Hepatocyte (in vitro differentiated cells): ENCODE results near the gene DTD1. TPM values are rescaled to one million over a fixed set of nuclear protein-coding genes. Genes with fewer than 3 reads are reported as not detected.

Source experiments
- DNase-seq: peaks from one replicate; pipeline ENCODE4 v3.0.0-alpha.2; 2016; ENCODE audit warnings: low spot score
- H2AFZ ChIP-seq: fragments of 200-600 bp; sonication (generic); 2 replicates; pipeline ENCODE4 v1.6.0; 2016; ENCODE audit warnings: antibody characterized with exemption, mild to moderate bottlenecking
- H3K27ac ChIP-seq: fragments of 200-600 bp; sonication (generic); 2 replicates; pipeline ENCODE4 v1.5.1; 2016; ENCODE audit warnings: mild to moderate bottlenecking
- H3K27me3 ChIP-seq: fragments of 200-600 bp; sonication (generic); 2 replicates; pipeline ENCODE4 v1.6.1; 2016
- H3K36me3 ChIP-seq: fragments of 200-600 bp; sonication (generic); replicated peaks from 2 replicates; pipeline ENCODE4 v1.5.1; 2016; ENCODE audit warnings: low read depth; ENCODE audit not compliant: insufficient read depth
- H3K4me1 ChIP-seq: fragments of 200-600 bp; sonication (generic); 2 replicates; pipeline ENCODE4 v1.5.1; 2016; ENCODE audit warnings: mild to moderate bottlenecking, moderate library complexity; ENCODE audit not compliant: insufficient read depth
- H3K4me2 ChIP-seq: fragments of 200-600 bp; sonication (generic); 2 replicates; pipeline ENCODE4 v1.6.0; 2016
- H3K4me3 ChIP-seq: fragments of 200-600 bp; sonication (generic); 2 replicates; pipeline ENCODE4 v1.5.1; 2016; ENCODE audit warnings: mild to moderate bottlenecking
- H3K79me2 ChIP-seq: fragments of 200-600 bp; sonication (generic); 2 replicates; pipeline ENCODE4 v1.6.0; 2017; ENCODE audit warnings: mild to moderate bottlenecking
- H3K9me2 ChIP-seq: fragments of 200-600 bp; sonication (generic); replicated peaks from 2 replicates; pipeline ENCODE4 v1.6.0; 2017; ENCODE audit warnings: mild to moderate bottlenecking; ENCODE audit not compliant: insufficient read depth
- H3K9me3 ChIP-seq: fragments of 200-600 bp; sonication (generic); 2 replicates; pipeline ENCODE4 v1.5.1; 2016; ENCODE audit warnings: low read depth, mild to moderate bottlenecking
- H4K20me1 ChIP-seq: fragments of 200-600 bp; sonication (generic); 2 replicates; pipeline ENCODE4 v1.6.0; 2016; ENCODE audit warnings: mild to moderate bottlenecking; ENCODE audit not compliant: insufficient read depth, poor library complexity, severe bottlenecking
- CTCF ChIP-seq: fragments of 200-600 bp; sonication (generic); IDR thresholded peaks from 2 replicates; pipeline ENCODE4 v1.5.1; 2016; ENCODE audit warnings: antibody characterized with exemption, mild to moderate bottlenecking; ENCODE audit not compliant: poor library complexity
- EZH2 ChIP-seq: fragments of 200-600 bp; sonication (generic); IDR thresholded peaks from 2 replicates; pipeline ENCODE4 v1.6.1; 2016; ENCODE audit warnings: antibody characterized with exemption, mild to moderate bottlenecking, borderline replicate concordance
- EZH2phosphoT487 ChIP-seq: fragments of 200-600 bp; sonication (generic); IDR thresholded peaks from one replicate; pipeline ENCODE4 v1.6.1; 2018; ENCODE audit warnings: antibody characterized with exemption, mild to moderate bottlenecking, low read depth, moderate library complexity; ENCODE audit not compliant: unreplicated experiment, severe bottlenecking
- WGBS: methylation state at CpG from one replicate; pipeline ENCODE4 v1.1.6; 2016; ENCODE audit warnings: low lambda C conversion rate; ENCODE audit errors: missing lambda C conversion rate; 5-methylcytosine and 5-hydroxymethylcytosine counted together
- polyA plus RNA-seq: library from polyadenylated mRNA; unstranded; fragments of >200 nt; fragmentation: Nextera tagmentation; extraction: Ambion mirVana; gene quantifications from 2 replicates; pipeline ENCODE4 v1.2.1, GENCODE V29; 2016
- total RNA-seq: library from RNA; depleted of rRNA; stranded (reverse); fragments of >200 nt; gene quantifications from 2 replicates; pipeline ENCODE4 v1.2.3, GENCODE V29; 2014

Gene DTD1
- total and polyA plus RNA-seq, 2 experiments from 2014 or later = 30.1 to 40.1 TPM

DNA sequence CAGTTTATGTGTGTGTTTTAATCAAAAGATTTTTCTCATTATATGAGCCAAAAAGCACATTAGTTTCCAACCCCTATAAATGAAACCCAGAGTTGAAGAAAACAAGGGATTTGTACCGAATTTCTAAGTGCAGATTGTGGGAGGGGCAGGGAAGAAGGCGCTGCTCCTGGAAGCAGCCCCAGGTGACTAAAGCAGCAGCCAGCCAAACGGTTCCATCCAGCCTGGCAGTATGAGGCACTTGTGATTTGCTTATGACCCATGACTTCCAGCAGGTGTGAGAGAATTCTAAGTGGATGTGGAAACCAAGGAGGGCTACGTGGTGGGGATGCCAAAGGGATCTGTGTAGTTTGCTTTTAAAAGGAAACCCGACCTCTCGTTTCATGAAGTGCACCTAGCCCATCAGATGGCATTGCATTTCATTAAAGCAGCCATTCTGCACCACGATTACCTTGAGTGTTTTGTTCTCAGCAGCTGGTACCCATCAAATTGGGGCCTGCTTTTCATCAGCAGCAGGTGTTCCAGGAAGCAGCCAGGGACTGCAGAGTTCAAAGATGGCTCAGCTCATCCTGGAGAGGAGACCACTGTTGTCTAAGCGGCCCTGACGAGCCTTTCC is 79.1 kb downstream of the DTD1 start:
- TF ChIP-seq EZH2 (no peak), CTCF (no peak), EZH2phosphoT487 (no peak)
- Histone ChIP-seq H3K4me3 (no peak overlapping the region), H4K20me1 (no peaks in the 10 kb centered on the region), H3K4me1 (no peaks in the 10 kb centered on the region), H3K27ac (no peak overlapping the region), H3K36me3 (no peaks in the 10 kb centered on the region), H3K27me3 (no peaks in the 10 kb centered on the region), H2AFZ (no peak overlapping the region), H3K9me2 (no peaks in the 10 kb centered on the region), H3K9me3 (no peaks in the 10 kb centered on the region), H3K4me2 (no peak overlapping the region), H3K79me2 (no peaks in the 10 kb centered on the region)
- 53% methylated on average over 9 of the region's 9 CpGs for WGBS
- no peak for DNase-seq

GRCh38 chr20:18669241-18670019 is 81.6 kb downstream of the DTD1 start:
- DNase-seq = peak; percentile 23
- no peak for TF ChIP-seq EZH2
- no peak for TF ChIP-seq EZH2phosphoT487
- TF ChIP-seq CTCF = no peak
- no peak overlapping the region for H2AFZ ChIP-seq
- H3K79me2 ChIP-seq = no peaks in the 10 kb centered on the region
- H3K4me2 ChIP-seq = no peak overlapping the region
- H4K20me1 ChIP-seq = no peaks in the 10 kb centered on the region
- H3K4me1 ChIP-seq = no peaks in the 10 kb centered on the region
- no peaks in the 10 kb centered on the region for H3K9me2 ChIP-seq
- no peak overlapping the region for H3K4me3 ChIP-seq
- H3K36me3 ChIP-seq = no peaks in the 10 kb centered on the region
- no peaks in the 10 kb centered on the region for H3K9me3 ChIP-seq
- H3K27ac ChIP-seq = no peak overlapping the region
- WGBS = 62% methylated on average over 15 of the region's 15 CpGs
- no peaks in the 10 kb centered on the region for H3K27me3 ChIP-seq

DNA sequence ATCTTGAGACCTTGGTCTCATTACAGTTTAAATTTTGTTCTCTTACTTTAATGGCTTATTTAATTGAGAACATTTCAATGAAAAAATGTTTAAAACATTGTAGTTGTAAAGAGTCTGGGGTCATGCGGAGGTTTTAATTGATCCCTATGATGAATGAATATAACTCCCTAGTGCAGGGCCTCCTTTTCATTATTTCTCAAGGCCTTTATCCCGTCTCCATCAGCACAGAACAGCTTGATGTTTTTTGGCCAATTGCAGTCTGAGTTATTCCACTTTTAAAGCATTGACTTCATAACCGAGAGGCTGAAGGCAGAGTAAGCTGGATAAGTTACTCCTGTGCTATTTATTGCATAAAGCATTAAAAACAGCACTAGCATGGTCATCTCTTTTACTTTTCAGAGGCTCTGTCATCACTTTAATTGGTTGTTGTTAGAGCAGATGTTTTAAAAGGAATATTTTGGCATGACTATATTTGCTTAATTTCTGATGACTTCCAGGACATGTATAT is 83.4 kb downstream of the DTD1 start:
- 65% methylated on average over 3 of the region's 3 CpGs for WGBS
- TF ChIP-seq CTCF (no peak), EZH2phosphoT487 (no peak), EZH2 (no peak)
- Histone ChIP-seq H3K27ac (no peak overlapping the region), H3K79me2 (no peaks in the 10 kb centered on the region), H2AFZ (no peak overlapping the region), H3K4me2 (no peak overlapping the region), H3K9me3 (no peaks in the 10 kb centered on the region), H3K4me1 (no peaks in the 10 kb centered on the region), H4K20me1 (no peaks in the 10 kb centered on the region), H3K36me3 (no peaks in the 10 kb centered on the region), H3K27me3 (no peaks in the 10 kb centered on the region), H3K9me2 (no peaks in the 10 kb centered on the region), H3K4me3 (no peak overlapping the region)
- no peak for DNase-seq
